Sigmoid colon (tissue), 4 donors: ENCODE results near the gene DCAF8L2.

Source experiments
- EP300 ChIP-seq, 4 donors: sonication (generic); formaldehyde crosslinking; IDR thresholded peaks; one replicate each; pipeline ENCODE4 v1.6.1; 2017; ENCODE audit warnings: antibody characterized with exemption in 4 of 4
- POLR2A ChIP-seq, 2 donors: fragments of 450-650 bp; IDR thresholded peaks; one replicate each; pipeline ENCODE4 v1.6.1; 2016; ENCODE audit warnings: antibody characterized with exemption in 2 of 2, mild to moderate bottlenecking in 2 of 2, moderate library complexity in 2 of 2
- POLR2AphosphoS5 ChIP-seq, 4 donors: sonication (generic); formaldehyde crosslinking; IDR thresholded peaks; one replicate each; pipeline ENCODE4 v1.6.1; 2017; ENCODE audit warnings: antibody characterized with exemption in 4 of 4
- TF ChIP-seq, protein P1 (sequence below), 4 experiments: fragments of 450-650 bp in 3 of 4; fragments of 200-600 bp in 1 of 4; IDR thresholded peaks; one replicate each; pipeline ENCODE4 v1.5.1; 2016 to 2019; ENCODE audit warnings: antibody characterized with exemption in 4 of 4, mild to moderate bottlenecking in 3 of 4, moderate library complexity in 2 of 4

DNA sequence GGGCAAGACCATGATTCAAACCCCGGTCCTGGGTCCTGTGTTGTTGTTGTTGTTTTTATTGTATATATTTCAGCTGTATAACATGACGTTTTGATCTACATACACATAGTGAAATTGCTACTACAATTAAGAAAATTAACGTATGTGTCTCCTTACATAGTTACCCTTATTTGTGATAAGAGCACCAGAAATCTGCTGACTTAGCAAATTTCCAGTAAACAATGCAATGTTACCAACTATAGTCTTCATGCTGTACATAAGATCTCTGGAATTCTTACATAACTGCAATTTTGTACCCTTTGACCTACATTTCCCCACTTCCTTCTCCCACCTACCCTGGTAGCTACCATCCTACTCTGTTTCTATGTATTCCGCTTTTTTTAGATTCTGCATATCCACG is 141.8 kb downstream of the DCAF8L2 start:
- TF ChIP-seq, protein P1, sequence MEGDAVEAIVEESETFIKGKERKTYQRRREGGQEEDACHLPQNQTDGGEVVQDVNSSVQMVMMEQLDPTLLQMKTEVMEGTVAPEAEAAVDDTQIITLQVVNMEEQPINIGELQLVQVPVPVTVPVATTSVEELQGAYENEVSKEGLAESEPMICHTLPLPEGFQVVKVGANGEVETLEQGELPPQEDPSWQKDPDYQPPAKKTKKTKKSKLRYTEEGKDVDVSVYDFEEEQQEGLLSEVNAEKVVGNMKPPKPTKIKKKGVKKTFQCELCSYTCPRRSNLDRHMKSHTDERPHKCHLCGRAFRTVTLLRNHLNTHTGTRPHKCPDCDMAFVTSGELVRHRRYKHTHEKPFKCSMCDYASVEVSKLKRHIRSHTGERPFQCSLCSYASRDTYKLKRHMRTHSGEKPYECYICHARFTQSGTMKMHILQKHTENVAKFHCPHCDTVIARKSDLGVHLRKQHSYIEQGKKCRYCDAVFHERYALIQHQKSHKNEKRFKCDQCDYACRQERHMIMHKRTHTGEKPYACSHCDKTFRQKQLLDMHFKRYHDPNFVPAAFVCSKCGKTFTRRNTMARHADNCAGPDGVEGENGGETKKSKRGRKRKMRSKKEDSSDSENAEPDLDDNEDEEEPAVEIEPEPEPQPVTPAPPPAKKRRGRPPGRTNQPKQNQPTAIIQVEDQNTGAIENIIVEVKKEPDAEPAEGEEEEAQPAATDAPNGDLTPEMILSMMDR (IDR thresholded peaks at IDR 0.05) = no peak
- TF ChIP-seq POLR2AphosphoS5 (IDR thresholded peaks at IDR 0.05) = no peak
- no peak for TF ChIP-seq POLR2A (IDR thresholded peaks at IDR 0.05)
- TF ChIP-seq EP300 (IDR thresholded peaks at IDR 0.05) = no peak
